Lung (tissue), 12 donors: ENCODE results near the gene MAPKAP1. TPM values are rescaled to one million over a fixed set of nuclear protein-coding genes. Genes with fewer than 3 reads are reported as not detected.
A peak's percentile ranks its signal among the peaks of the same experiment; 100 is the strongest.

Experiments used
- ATAC-seq: fragments of 200-7000 bp; cut with Tn5 transposase; one replicate; pipeline ENCODE4 v1.9.1; 2020; ENCODE audit warnings: moderate number of reproducible peaks; ENCODE audit not compliant: insufficient read depth, low FRiP score
- DNase-seq, 3 donors: peaks; one replicate each; pipeline ENCODE4 v3.0.0-alpha.2; 2013 to 2017
- H3K27ac ChIP-seq, 2 donors: one replicate each; pipeline ENCODE4 v1.5.1; 2013; ENCODE audit warnings: mild to moderate bottlenecking in 2 of 2, moderate library complexity in 2 of 2, control low read depth in 1 of 2, inconsistent platforms in 1 of 2, low read depth in 1 of 2, low read length in 1 of 2
- H3K27me3 ChIP-seq, 3 donors: one replicate each; pipeline ENCODE4 v1.5.1; 2013; ENCODE audit warnings: low read length in 2 of 3; ENCODE audit not compliant: control insufficient read depth in 3 of 3, insufficient read depth in 3 of 3
- H3K36me3 ChIP-seq, 4 donors: one replicate each; pipeline ENCODE4 v1.5.1; 2013; ENCODE audit warnings: low read length in 4 of 4, mild to moderate bottlenecking in 1 of 4, moderate library complexity in 1 of 4; ENCODE audit not compliant: control insufficient read depth in 4 of 4, insufficient read depth in 4 of 4
- H3K4me1 ChIP-seq, 5 donors: one replicate each; pipeline ENCODE4 v1.5.1; 2013; ENCODE audit warnings: low read length in 5 of 5, mild to moderate bottlenecking in 2 of 5, moderate library complexity in 1 of 5; ENCODE audit not compliant: control insufficient read depth in 5 of 5, insufficient read depth in 5 of 5
- H3K4me3 ChIP-seq: one replicate; pipeline ENCODE4 v1.5.1; 2013; ENCODE audit warnings: mild to moderate bottlenecking, control low read depth, moderate library complexity
- H3K9ac ChIP-seq, 2 donors: one replicate each; pipeline ENCODE4 v1.5.1; 2013; ENCODE audit warnings: low read length in 2 of 2, control low read depth in 1 of 2; ENCODE audit not compliant: insufficient read depth in 1 of 2
- H3K9me3 ChIP-seq, 4 donors: one replicate each; pipeline ENCODE4 v1.5.1; 2013; ENCODE audit warnings: low read length in 3 of 4, mild to moderate bottlenecking in 1 of 4, moderate library complexity in 1 of 4; ENCODE audit not compliant: control insufficient read depth in 4 of 4, insufficient read depth in 3 of 4
- WGBS, 2 donors: extraction: QIAGEN DNeasy Blood & Tissue Kit; methylation state at CpG; one replicate each; pipeline ENCODE4 v1.1.7; 2013; 5-methylcytosine and 5-hydroxymethylcytosine counted together
- polyA plus RNA-seq, 2 donors: library from polyadenylated mRNA; stranded (reverse); fragments of 200-250 nt; gene quantifications; one replicate each; pipeline ENCODE4 v1.2.1, GENCODE V29; 2013
- total RNA-seq, 2 donors: library from RNA; depleted of rRNA in 1 of 2; stranded (reverse); fragments of >200 nt in 1 of 2; gene quantifications; one replicate each; pipeline ENCODE4 v1.2.1, GENCODE V29; 2014 to 2021
- TF ChIP-seq, protein P1 (sequence below): IDR thresholded peaks from 2 replicates; pipeline ENCODE4 v1.5.1; 2012; ENCODE audit warnings: mild to moderate bottlenecking; ENCODE audit errors: control extremely low read depth, extremely low read depth
- donor health status: control.
- donor health status: control.
- donor health status: Bipolar disorder and iron deficiency.
- donor health status: healthy.
- donor health status: DM: yes; HTN: yes; CAD: no.

Gene MAPKAP1
- total and polyA plus RNA-seq, 4 donors: 53.0 to 83.3 (median 66.7) TPM

DNA sequence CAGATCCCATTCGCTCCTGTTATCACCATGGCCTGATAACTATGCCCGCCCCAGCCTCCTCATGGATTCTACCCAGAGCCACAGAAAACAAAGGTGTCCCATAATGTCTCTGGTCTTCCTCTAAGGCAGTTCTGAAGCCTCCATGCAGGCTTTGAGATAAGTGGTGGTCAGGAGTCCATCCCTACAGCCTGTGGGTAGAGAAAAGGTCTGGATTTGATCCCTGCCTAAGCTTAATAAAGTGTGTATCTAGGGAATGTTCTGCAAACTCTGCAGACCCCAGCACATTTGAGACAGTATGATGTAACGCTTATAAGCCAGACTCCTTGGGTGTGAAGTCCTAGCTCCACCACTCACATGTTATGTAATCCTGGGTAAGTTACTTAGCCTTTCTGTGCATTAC, 187.3 kb downstream of the MAPKAP1 start:
- Histone ChIP-seq H3K9ac (no peak overlapping the region), H3K4me3 (no peak overlapping the region), H3K27ac (no peak overlapping the region), H3K9me3 (no peaks in the 10 kb centered on the region), H3K4me1 (peaks cover 3 to 44% (median 18%) of the 10 kb centered on the region in 5 donors), H3K36me3 (peaks cover 0 to 4% (median 0%) of the 10 kb centered on the region in 4 donors), H3K27me3 (no peaks in the 10 kb centered on the region)
- ATAC-seq: no peak
- TF ChIP-seq, protein P1, sequence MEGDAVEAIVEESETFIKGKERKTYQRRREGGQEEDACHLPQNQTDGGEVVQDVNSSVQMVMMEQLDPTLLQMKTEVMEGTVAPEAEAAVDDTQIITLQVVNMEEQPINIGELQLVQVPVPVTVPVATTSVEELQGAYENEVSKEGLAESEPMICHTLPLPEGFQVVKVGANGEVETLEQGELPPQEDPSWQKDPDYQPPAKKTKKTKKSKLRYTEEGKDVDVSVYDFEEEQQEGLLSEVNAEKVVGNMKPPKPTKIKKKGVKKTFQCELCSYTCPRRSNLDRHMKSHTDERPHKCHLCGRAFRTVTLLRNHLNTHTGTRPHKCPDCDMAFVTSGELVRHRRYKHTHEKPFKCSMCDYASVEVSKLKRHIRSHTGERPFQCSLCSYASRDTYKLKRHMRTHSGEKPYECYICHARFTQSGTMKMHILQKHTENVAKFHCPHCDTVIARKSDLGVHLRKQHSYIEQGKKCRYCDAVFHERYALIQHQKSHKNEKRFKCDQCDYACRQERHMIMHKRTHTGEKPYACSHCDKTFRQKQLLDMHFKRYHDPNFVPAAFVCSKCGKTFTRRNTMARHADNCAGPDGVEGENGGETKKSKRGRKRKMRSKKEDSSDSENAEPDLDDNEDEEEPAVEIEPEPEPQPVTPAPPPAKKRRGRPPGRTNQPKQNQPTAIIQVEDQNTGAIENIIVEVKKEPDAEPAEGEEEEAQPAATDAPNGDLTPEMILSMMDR: no peak
- peak in 1 of 3 donors; percentile 65 for DNase-seq
- 90 to 94% methylated on average over 3 of the region's 3 CpGs for WGBS, 2 donors

DNA sequence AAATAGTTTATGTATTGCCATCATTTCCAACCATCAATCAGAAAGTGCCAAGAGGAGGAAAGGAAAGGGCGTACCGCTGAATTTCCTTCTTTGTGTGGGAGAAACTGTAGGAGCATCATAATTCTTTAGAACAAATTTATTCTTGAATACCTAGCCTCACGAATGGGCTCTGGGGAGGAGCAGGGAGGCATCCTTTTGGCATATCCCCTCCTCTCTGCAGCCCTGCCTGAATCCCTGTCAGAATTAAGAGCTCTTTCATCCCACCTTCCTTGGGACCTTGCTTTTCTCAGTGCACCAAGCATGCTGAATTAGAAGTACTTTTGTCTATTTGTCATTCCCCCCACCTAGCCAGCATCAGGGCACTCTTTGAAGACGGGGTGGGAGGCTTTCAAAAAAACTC, 189.4 kb downstream of the MAPKAP1 start:
- TF ChIP-seq, protein P1: no peak
- Histone ChIP-seq H3K9me3 (no peaks in the 10 kb centered on the region), H3K36me3 (peaks cover 0 to 4% (median 0%) of the 10 kb centered on the region in 4 donors), H3K9ac (no peak overlapping the region), H3K4me3 (no peak overlapping the region), H3K4me1 (peaks cover 7 to 53% (median 20%) of the 10 kb centered on the region in 5 donors), H3K27ac (no peak overlapping the region), H3K27me3 (no peaks in the 10 kb centered on the region)
- 81 to 83% methylated on average over 4 of the region's 4 CpGs for WGBS, 2 donors
- ATAC-seq: no peak
- no peak for DNase-seq

DNA sequence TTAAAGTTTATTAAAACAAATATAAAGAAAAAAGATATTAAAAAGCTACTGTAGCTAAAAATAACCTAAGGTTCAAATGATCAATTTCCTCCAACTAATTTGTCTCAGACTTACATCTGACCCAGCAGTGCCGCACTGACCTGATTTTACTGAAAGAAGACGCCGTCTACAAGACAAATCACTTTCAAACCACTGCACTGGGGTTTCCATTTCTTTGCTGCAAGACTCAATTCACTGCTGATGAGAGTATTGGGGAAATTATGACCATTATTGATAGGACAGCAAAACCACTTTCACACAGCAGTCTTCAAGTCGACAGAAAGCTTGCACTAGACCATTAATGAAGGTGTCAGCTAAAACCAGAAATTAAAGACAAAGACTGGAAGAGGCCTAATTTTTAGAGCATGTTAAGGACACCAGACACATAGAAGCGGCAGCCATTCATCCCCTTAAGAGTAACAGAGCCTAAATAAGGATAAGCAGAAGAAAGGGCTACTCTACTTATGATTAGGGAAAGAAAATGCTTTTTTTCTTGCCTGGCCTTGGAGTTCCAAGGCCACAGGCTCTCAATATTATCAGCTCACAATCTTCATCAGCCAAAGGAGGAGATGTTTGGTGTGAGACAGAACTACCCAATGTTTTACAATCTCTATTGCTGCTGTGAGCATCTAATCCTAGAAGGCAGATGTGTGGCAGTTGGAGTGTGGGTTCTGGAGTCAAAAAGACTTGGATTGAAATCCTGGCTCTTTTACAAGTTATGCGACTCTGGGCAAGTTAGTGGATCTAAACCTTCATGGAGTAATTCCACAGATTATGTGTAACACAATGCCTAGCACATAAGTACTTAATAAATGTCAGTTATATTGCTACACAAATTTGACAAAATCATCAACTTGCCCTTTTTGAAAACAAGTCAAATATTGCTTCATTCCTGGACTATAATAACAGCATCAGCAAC, 190.7 kb downstream of the MAPKAP1 start:
- ATAC-seq (no peak), DNase-seq (peak in 2 of 3 donors; percentile 41 to 48)
- H3K27ac ChIP-seq: no peak overlapping the region
- WGBS, 2 donors: 89 to 96% methylated on average over 6 of the region's 6 CpGs
- no peaks in the 10 kb centered on the region for H3K27me3 ChIP-seq
- H3K4me3 ChIP-seq: no peak overlapping the region
- H3K36me3 ChIP-seq: peaks cover 0 to 4% (median 0%) of the 10 kb centered on the region in 4 donors
- TF ChIP-seq, protein P1: no peak
- H3K9ac ChIP-seq: no peak overlapping the region
- H3K4me1 ChIP-seq: peaks cover 0 to 50% (median 12%) of the 10 kb centered on the region in 5 donors
- H3K9me3 ChIP-seq: no peaks in the 10 kb centered on the region
